Activated CD8-positive, alpha-beta memory T cell treated with anti-CD3 and anti-CD28 coated beads for 48 hours (primary cell): ENCODE measurements around the gene LLGL2.
"Not testable (repeated sequence)": the region's sequence is repeated elsewhere in the genome, so short reads cannot be mapped to it uniquely, and the experiment has no call there.

ENCODE experiments used
- DNase-seq, 3 experiments: peaks; one replicate each; pipeline ENCODE4 v3.0.0-alpha.2; 2020; ENCODE audit warnings: low read depth in 2 of 3, low spot score in 2 of 3

The LLGL2 gene

GRCh38 chr17:75568412-75569255, 43.1 kb downstream of the LLGL2 start:
- DNase-seq: no peak

- DNase-seq: no peak
Observed at GRCh38 chr17:75570034-75570676, 44.7 kb downstream of the LLGL2 start.

- no peak for DNase-seq
Observed at GRCh38 chr17:75570772-75571171, 45.3 kb downstream of the LLGL2 start.

GRCh38 chr17:75571197-75571884, 45.8 kb downstream of the LLGL2 start:
- DNase-seq: no peak

GRCh38 chr17:75571885-75572215, 46.4 kb downstream of the LLGL2 start:
- DNase-seq: no peak

DNA sequence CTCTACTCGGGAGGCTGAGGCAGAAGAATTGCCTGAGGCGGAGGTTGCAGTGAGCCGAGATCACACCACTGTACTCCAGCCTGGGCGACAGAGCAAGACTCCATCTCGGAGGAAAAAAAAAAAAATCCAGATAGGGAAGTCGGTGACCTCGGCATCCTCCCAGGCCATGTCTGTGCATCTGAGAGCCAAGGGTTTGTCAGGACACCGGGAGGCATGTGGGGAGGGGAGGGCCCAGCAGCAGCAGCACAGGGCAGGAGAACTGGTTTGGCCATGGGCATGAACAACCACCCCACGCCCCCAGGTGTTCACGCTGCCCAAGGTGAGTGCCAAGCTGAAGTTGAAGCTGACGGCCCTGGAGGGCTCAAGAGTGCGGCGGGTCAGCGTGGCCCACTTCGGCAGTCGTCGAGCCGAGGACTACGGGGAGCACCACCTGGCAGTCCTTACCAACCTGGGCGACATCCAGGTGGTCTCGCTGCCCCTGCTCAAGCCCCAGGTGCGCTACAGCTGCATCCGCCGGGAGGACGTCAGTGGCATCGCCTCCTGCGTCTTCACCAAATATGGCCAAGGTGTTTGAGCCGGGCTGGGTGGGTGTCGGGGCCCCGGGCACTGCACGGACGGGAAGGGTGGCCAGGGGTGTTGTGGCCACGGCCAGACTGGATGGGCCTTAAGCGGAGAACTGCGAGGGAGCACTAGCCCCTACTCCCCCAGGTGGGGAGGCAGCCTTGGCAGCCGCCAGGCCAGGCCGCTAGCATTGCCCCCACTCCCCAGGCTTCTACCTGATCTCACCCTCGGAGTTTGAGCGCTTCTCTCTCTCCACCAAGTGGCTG, 47.4 kb downstream of the LLGL2 start:
- no peak for DNase-seq

- no peak for DNase-seq
Observed at GRCh38 chr17:75573540-75573957, 48.1 kb downstream of the LLGL2 start.

DNA sequence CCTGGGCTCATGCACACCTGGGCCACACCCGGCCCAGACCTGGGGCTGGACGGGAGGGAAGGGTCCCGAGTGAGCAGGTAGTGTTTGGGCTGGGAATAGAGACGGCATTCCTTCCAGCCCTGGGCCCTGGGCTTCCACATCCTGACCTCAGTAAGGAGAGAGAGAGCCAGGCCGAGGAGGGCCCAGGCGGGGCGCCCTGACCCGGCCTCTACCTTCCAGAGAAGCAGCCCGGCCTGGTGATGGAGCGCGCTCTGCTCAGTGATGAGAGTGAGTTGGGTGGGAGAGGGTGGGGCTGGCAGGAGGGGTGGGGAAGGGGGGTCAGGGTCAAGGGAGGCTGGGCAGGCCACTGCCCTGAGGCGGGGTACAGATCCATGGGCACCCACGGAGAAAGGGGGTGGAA, 48.5 kb downstream of the LLGL2 start:
- DNase-seq: no peak

DNA sequence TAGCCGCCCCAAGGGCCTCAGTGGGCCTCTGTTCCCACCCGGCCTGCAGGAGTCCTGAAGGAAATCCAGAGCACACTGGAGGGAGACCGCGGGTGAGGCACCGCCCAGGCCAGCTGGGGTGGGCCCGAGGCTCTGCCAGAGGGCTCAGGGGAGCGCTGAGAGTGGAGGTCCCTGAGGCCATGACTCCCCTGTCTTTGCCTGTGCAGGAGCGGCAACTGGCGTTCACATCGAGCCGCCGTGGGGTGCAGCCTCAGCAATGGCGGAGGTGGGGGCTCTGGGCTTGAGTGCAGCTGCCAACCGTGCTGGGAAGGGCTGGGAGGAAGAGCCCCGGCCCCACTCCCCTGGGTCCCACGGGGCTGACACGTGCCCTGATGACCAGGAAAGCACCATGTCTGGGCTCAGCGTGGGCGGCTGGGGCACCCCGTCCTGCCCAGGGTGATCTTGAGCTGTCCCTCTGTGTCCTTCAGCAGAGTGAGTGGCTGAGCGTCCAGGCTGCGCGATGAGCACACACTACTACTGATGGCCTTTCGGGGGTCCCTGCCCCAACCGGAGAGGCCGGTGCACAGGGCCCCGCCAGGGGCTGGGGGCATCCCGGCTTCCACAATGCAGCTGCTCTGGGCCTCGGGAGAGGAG, 49.0 kb downstream of the LLGL2 start:
- no peak for DNase-seq

- no peak for DNase-seq
Observed at GRCh38 chr17:75575197-75575596, 49.7 kb downstream of the LLGL2 start.

DNA sequence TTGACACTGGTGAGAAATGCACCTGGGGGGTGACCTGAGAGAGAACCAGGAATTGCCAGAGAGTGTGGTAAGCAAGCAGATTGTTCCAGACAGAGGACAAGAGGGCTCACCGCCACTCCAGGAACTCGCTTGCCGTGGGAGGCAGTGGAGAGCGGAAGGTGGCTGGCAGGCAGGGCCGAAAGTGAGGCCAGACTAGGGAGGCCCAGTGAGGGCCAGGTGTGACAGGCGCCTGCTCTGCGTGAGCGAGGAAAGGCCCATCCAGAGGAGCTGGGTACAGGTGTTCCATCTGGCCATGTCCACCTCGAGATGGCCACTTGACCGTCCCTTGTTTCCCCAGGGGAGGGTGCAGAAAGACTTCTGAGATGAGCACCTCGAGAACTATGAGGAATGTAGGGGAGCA, 50.2 kb downstream of the LLGL2 start:
- no peak for DNase-seq

DNA sequence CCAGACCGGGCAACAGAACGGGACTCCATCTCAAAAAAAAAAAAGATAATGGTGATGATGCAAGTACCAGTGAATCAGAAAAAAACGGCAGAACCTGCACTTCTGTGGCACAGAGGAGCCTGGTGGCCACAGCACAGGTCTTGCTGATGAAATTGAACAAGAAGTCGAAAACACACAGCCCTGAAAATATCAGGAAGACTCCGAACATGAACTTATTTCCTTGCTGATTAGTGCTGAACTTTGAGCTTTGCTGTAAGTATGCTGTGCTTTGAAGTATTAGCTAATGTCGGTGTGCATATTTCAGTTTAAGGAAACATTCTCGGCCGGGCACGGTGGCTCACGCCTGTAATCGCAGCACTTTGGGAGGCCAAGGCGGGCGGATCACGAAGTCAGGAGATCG, 51.2 kb downstream of the LLGL2 start:
- DNase-seq: no peak

GRCh38 chr17:75581121-75581725, 55.7 kb downstream of the LLGL2 start:
- DNase-seq: peak; percentile 25 to 49 (median 43)

DNA sequence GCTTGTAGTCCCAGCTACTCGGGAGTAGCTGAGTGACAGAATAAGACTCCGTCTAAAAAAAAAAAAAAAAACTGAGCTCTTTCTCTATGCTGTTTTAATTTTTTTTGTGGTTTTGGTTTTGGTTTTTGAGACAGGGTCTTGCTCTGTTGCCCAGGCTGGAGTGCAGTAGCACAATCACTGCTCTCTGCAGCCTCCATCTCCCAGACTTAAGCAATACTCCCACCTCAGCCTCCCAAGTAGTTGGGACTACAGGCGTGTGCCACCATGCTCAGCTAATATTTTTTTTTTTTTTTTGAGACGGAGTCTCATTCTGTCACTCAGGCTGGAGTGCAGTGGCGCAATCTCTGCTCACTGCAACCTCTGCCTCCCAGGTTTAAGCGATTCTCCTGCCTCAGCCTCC, 57.7 kb downstream of the LLGL2 start:
- not testable (repeated sequence) for DNase-seq

GRCh38 chr17:75584849-75585175, 59.3 kb downstream of the LLGL2 start:
- no peak for DNase-seq

DNA sequence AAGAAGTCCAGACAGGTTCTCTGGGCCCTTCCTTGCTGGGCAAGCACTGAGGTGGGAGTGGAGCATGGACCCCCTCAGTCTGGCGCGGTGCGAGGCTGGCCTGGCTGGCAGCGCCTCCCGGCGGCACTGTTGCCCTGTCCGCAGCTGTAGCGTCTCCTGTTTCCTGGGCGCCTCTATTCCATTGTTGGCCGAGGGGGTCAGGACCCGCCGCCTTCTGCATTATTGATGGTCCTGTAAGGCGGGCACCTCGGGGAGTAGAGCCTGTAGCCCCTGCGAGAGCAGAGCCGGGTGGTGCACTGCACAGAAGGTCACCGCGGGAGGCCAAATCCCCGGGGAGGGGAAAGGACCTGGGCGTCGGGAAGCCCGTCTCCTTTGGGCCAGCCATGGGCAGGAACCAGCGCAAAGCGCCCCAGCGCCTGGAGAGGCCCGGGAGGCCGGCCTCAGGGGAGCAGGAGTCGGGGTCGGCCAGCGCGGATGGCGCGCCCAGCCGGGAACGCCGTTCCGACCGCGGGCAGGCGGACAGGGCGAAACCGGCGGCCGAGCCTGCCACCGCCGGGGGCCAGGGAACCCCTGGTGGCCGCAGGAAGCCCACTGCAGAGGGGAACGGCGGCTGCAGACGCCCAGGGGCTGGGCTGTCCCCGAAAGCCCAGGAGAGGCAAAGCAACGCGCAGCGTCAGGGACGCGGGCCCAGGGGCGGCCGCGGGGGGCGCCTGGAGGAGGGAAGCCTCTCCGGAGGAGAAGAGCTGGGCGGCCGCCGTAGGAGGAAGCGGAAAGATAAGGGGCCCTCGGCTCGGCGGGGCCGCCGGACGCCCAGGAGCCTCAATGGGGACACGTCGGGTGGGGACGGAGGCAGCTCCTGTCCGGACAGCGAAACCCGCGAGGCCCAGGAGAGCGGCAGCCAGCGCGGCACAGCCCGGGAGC, 62.4 kb downstream of the LLGL2 start, which contains the start of gene MYO15B:
TSS of gene MYO15B (plus strand) at position 126 of the 921 bp plus-strand sequence. CDS start at position 384, 258 bp downstream.
- DNase-seq: peak; percentile 32 to 54 (median 36)

- peak in 1 of 3 experiments; percentile 18 for DNase-seq
Observed at GRCh38 chr17:75588596-75589011, 63.1 kb downstream of the LLGL2 start.

- DNase-seq: peak; percentile 84 to 94 (median 84)
Observed at GRCh38 chr17:75589012-75589918, 63.8 kb downstream of the LLGL2 start.
